RCC 7860 (cell line): Measurements from ENCODE around the gene NOL6.
A peak's percentile ranks its signal among the peaks of the same experiment; 100 is the strongest.
"Not testable (repeated sequence)": the region's sequence is repeated elsewhere in the genome, so short reads cannot be mapped to it uniquely, and the experiment has no call there.

Experiments used
- DNase-seq: peaks from one replicate; pipeline ENCODE4 v3.0.0-alpha.2; 2015; ENCODE audit warnings: low spot score
- FAIRE-seq: peaks from 2 replicates; lab custom pipeline; 2012; peaks lifted over from hg19 to GRCh38; lab: Jason Lieb, UNC

Gene NOL6

DNA sequence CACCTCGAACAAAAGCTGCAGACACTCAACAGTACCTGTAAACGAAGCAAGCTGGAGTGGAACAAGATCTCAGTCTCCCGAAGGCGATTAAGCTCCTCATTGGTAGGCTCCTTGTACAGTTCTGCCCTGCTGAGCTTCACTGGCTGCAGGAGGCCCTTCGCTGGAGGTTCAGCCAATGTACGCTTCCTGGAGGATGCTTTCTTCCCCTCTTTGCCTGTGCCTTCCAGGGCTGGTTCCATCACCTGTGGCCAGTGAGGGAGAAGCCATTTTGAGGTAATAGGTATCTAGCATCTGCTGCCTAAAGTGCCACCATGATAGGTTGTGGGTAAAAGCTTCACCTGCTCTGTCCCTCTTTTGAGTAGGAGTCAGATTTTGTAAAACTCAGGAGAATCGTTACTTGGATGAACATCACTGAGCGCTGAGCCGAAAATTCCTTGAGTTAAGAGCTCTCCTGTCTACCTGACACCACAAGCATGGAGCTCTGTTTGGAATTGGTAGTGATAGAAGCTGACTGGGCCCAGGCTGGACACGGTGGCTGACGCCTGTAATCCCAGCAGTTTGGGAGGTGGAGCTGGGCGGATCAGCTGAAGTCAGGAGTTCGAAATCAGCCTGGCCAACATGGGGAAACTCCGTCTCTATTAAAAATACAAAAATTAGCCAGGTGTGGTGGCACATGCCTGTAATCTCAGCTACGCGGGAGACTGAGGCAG, 1.4 kb downstream of the NOL6 start:
- FAIRE-seq (no peak), DNase-seq (no peak)

DNA sequence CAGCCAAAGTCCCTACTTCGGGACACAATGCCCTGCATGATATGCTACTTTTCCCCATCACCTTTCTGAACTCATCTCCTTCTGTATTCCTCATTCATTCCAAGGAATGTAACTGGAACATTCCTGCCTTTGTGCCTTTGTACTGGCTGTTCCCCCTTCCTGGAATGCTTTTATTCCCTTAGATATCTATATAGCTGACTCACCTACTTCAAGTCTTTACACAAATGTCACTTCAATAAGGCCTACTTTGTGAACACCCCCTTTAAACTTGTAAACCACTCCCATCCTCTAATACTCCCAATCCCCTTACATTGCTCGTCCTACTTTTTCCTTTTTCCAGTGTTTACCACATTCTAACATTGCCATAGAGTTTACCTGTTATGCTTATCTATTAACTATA, 2.4 kb downstream of the NOL6 start:
- no peak for FAIRE-seq
- DNase-seq: no peak

DNA sequence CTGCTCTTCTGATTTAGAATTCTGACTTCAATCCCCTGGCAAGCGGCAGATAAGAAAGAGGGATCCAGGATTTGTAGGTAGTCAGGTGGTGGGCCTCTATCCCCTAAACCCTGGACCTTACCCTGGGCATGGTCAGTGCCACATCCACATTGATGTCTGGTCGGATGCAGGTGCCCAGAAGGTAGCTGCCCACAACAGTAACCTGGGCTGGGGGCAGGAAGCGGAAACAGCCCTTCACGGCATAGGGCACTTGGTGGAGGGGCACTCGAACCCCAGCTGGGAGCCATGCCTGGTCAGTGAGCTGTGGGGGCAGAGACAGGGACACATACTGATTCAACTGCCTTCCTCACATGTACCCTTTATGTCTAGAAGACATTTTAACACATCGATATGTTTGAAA, 3.8 kb downstream of the NOL6 start:
- no peak for FAIRE-seq

DNA sequence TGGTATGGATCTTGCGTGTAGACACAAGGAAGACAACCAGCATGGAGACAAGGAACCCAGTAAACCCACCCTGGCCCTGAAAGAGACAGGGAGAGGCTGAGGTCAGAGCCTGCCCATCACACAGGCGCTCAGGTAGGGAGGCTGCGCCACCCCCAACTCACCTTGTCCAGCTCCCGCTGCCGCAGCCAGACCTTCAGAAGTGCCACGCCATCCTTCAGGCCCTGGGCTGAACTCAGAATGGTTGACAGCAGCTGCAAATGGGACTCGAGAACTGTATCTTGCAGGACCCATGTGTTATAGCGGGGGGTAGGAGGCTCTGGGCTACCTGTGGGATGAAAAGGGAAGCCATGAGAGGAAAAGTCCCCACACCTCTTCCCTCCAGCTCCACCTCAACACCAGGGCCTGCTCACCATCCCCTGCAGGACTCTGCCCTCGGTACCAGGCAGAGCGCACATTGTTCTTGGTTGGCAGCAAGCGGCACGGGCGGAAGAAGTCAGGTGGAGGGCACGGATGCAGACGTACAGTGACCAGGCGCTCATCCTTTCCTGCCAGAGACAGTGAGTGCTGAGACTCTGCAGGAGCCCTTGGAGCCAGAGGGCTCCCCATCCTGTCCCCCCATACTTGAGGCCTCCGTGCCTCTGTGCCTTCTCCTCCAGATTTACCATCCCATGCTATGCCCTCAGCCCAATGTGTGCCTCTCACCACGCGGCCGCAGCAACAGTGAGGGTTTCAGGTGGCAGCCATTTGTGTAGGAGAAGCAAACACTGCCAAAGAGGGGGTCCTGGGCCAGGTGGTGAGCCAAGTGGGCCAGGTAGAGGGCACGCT, 4.7 kb downstream of the NOL6 start:
- DNase-seq (no peak), FAIRE-seq (no peak)

More for the DNA sequence above, 3.8 kb downstream of the NOL6 start:
- no peak for DNase-seq

DNA sequence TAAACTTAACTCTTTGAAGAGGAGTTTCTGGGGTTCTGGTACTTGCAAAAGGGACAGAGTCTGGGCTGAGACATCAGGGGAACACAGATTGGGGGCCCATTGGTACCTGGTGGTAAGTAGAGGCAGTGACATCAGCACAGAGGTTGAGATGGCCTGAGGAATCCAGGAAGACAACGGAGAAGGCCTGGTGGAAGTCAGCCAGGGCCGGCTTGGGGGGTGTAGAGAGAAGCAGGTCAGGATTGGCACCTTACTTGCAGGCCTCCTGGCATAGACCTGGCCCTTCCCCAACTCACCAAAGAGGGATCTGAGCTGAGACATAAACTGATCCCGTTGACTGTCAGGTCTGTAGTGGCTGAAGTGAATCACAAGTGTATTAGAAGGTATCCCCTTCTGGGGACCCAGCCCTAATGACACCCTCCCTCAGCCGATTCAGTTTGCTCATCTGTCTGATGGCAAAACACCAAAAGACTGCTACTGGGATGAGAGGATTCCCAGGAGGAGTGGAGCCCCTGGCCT, 5.5 kb downstream of the NOL6 start:
- FAIRE-seq: no peak
- no peak for DNase-seq

DNA sequence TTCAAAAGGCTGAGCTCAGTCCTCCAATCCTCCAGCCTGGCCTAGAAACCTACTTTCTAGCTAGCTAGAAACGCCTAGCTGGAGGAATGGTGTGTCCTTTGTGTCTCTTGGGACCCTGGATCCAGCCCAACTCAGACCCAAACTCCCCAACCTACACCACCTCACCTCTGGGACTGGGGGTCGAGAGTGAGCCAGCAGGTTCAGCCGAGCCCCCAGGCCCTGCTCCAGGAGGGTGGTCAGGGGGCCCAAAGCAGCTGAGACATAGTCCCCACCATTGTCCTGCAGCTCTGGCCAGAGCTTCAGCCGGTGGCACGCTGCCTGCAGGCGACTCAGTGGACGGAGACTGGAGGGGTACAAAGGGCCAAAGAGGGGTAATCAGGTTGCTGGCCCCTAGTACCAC, 6.2 kb downstream of the NOL6 start:
- no peak for DNase-seq
- no peak for FAIRE-seq

DNA sequence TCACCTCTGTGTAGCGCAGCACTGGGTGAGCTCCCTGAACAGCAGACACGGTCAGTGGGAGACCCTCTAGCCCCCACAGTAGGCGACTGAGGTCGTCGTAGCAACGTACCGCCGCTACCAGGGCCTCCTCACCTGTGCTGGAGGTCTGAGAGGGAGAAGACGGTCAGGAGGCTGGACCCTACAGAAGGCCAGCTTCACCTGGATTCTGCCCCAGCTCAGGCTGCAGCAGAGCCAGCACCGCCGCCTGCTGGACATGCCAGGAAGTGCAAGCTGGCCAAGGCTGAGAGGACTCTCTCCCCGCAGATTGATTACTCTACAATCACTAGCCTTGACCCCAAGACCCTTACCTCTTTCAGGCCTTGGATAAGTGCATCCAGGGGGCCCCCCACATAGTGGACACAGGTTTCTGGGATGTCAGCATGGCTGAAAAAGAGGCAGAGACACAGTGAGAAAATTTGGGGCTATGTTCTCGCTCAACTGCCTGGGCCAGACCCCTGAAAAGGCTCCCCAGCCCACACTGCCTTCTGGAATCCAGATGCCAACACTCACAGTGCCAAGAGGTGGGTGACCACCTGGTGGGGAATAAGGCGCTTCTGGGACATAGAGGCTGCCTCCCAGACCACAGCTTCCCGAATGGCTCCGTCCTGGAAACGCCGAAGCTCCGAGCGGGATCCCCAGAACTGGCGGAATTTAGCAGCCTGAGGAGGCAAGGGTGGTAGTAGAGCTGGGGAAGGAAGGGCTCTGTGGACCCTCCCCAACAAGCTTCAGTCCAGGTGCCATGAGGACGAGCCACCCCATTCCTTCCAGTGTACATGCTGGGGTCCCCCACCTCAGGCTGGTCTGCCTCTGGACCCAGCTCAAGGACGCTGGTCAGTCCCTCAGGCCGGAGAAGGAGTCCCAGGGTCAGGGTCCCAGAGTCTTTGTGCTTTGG, 6.9 kb downstream of the NOL6 start:
- no peak for DNase-seq
- no peak for FAIRE-seq

DNA sequence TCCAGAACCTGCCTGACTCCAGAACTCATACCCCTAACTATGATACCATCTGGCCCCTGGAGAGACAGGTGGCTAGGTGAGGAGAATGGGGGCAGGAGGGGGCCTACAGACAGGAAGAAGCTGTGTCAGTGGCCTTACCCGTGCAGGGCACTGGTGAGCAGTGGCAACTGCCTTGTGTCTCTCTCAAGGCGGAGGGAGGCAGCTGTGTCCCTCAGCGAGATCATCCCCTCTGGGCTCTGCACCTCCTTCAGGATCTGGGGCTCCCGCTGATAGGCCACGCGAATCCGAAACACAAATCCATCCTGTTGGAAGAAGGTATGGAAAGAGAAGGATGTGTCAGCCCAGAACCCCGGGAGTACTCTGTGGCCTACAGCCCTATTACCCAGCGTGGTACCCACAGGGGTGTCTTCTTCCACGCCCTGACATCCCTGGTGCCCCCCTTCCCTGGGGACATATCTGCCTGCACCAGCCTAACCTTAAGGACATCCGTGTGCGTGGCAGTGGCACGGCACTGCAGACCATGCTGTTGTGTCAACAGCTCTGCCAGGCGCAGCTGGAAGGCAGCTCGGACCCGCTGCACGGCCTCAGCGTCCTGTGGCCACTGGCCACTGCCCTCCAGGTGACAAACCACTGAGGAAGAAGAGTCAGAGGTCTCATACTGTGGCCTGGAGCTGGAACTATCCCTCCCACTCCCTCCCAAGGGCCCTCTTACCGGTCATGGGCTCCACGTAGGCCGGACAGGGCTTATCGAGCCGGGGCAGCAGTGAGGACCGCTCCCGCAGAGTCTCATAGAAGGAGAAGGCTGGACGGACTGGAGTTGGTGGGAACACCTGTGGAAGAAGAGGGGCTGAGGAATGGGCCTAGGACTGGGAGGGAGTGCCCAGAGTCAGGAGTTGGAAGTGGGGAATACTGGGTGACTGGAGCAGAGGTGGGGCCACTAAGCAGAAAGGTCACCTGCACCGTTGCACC, 7.8 kb downstream of the NOL6 start:
- FAIRE-seq: no peak
- DNase-seq: no peak

DNA sequence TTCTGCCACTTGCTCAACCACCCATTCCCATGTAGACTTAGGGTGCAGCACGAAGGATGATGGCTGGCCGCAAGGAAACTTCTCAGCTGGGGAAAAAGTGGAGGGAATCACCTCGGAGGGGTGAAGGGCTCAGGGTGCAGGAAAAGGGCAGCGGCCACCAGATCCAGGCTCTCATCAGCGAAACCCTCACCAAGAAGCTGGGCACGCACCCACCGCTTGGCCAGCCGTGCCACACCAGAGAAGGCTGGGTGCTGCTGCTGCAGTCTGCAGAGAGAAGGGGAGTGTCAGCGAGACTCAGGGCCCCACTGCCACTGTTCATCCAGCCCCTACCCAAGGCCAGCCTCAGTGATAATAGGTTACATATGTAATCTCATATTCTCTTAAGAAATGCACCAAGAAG, 8.6 kb downstream of the NOL6 start:
- no peak for FAIRE-seq
- no peak for DNase-seq

DNA sequence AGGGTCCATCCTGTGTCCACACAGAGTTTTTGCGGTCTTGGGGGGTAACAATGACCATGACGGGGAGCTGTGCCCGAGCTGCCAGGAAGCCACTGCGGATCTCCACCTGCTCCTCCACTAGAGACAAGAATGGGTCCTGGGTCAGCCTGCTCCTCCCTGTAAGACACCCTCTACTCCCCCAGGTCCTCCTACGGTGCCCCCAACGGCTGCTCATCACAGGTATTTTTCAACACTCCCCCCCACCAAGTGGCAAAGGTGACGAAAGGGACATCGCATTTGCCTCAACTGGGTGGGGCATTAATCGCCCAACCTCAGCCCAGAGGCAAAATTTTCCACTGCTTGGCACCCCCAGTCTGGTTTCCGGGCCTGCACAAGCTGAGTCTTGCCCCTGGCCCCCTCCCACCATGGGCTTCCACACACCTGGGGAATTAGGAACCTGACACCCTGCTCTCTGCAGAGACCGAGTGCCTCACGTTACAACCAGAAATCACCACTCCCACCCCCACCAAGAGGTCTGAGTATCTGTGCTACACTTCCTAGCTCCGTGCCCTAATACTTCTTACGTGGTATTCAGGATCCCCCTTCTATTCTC, 9.6 kb downstream of the NOL6 start:
- FAIRE-seq (no peak), DNase-seq (no peak)

DNA sequence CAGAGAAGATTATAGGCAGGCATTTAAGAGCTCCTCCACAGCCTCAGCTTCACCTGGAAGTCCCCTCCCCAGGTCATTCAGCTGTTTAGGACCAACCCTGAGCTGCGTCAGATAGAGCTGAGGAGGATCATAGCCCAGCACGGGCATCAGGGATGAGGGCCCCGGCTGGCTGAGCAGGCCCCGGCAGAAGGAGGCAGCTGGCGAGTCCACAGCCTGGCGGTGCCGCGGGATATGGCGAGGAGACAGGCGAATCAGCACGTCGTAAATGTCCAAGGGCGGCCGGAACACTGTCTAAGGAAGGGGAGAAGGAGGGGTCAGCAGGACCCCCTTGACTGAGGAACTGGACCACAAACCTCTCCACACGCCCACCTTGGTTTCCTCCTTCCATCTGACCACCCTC, 10.6 kb downstream of the NOL6 start:
- no peak for FAIRE-seq
- DNase-seq: no peak

DNA sequence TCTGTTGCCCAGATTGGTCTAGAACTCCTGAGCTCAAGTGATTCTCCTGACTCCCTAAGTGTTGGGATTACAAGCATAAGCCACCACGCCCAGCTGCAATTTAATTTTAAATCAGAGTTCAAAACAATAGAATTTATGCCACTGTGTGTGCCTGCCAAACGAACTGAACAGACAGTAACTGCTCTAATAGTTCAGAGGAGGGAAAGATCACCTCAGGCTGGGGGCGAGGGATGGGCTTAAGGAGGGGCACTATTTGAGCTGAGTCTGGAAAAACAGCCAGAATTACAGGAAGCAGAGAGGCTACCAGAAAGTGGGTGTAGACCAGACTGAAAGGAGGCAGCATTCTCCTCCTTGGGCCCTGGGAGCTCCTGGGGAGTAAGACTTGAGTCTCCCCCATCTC, 12.2 kb downstream of the NOL6 start:
- DNase-seq: no peak
- no peak for FAIRE-seq

DNA sequence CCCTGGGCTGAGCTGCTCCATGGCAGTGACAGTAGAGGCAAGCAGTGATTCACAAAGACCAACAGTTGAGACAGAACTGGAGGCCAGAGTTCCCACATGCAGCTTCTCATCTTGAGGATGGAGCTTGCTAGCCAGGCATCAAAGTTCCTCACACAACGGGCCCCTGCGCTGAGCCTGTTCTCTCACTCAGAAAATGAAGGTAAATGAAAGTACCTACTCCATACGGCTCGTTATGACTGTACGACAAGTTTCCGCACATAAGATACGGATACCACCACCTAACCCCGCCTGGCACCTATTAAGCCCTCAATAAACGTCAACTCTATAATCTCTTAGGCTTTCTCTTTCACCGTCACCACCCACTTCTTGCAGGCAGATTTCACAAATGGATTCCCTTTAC, 12.9 kb downstream of the NOL6 start:
- DNase-seq (no peak), FAIRE-seq (no peak)

DNA sequence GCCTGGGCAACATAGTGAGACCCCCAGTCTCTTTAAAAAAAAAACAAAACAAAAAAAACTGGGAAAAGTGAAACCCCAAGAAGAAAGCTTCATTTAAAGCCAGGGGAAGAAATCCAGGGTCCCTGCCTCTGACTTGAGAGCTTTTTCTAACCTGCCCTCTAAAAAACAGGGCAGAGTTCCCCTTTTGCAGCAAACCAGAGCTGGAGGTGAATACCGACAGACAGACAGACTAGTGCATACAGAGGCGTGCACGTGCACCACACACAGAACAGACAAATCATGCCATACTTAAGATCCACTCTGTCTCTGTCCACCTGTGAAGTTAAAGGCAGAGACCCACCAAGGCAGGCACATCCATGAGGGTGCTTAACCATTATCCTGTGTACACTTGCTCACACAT, 14.6 kb downstream of the NOL6 start:
- no peak for FAIRE-seq
- no peak for DNase-seq

DNA sequence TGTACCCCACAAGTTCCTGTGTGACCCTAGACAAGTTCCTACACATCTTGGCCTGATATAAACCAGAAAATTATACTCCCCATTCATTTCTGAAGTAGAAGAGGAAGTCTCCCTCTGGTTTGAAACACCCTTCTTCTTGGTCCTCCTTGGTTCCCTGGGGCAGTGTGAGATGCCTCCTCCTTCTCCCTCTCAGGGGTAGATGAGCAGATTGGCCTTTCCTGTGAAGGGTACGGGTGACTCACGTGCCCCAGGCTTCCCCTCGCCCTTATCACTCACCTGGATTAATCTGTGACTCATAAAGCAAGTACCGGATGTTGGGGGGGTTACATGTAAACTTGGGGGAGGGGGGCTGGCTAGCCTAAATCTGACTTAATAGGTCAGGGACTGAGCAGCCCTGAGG, 15.3 kb downstream of the NOL6 start:
- DNase-seq: peak; percentile 44
- no peak for FAIRE-seq

DNA sequence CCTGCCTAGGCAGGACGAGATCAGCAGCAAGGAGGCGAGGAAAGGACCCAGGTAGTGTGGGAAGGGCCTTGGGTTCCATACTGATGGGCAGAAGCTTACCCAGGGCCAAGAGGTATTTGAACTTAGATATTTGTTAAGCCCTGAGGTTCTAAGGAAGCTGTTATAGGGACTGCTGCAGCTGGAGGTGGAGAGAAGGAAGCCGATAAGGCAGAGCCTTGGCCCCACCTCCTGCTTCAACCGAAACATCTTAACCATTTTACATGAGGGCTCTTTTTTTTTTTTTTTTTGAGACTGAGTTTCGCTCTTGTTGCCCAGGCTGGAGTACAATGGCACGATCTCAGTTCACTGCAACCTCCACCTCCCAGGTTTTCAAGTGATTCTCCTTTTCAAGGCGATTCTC, 17.8 kb downstream of the NOL6 start:
- DNase-seq: no peak
- no peak for FAIRE-seq

DNA sequence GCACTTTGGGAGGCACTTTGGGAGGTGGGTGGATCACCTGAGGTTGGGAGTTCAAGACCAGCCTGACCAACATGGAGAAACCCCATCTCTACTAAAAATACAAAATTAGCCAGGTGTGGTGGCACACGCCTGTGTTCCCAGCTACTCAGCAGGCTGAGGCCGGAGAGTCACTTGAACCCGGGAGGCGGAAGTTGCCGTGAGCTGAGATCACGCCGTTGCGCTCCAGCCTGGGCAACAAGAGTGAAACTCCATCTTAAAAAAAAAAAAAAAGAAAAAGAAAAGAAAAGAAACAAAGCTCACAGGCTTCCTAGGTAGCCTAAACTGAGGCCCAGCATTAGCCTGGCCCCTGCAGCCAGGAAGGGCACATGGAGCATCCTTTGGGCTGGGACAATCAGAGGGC, 18.3 kb downstream of the NOL6 start:
- not testable (repeated sequence) for DNase-seq, FAIRE-seq

DNA sequence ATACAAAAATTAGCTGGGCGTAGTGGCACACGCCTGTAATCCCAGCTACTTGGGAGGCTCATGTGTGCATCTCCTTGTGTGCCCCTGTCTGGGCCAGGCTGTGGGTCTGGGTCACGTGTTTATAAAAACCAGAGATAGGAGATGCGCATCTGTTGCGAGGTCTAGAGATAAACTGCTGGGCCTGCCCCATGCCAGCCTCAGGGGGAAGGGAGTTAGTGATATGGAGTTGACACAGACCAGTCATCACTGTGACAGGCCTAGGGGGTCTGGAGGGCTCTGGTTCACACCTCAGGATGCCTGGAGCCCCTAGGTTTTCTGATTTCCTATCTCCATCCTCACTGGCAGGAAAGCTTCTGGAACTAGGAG, 19.1 kb downstream of the NOL6 start:
- FAIRE-seq, DNase-seq: not testable (repeated sequence)

DNA sequence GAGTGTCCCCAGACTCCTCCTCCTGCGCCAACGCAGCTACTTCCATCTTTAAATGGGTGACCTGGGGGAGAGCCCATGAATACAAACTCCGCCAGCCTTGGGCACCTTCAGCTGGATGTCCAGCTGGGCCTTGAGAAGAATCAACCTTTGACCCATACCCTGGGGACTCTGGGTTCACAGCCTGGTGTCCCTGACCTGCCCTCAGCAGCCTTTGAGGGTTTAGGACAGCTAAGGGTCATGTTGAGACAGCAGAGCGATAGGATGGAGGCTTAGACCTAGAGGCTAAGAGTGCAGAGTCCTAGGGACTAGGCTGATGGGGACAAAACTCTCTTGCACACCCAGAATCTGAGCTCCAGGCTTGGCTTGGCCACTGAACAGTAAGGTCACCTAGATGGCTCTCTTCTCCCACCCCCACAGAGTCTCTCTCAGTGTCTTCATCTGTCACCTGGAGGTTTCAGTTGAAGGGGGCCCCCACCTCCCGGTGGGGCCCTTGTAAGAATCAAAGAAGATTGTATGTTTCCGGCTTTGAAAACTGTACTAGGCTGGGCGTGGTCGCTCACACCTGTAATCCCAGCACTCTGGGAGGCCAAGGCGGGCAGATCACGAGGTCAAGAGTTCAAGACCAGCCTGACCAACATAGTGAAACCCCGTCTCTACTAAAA, 19.6 kb downstream of the NOL6 start:
- FAIRE-seq: no peak
- no peak for DNase-seq
